Uterus (tissue), 4 donors: ENCODE measurements around the gene TUBB1. TPM values are rescaled to one million over a fixed set of nuclear protein-coding genes. Genes with fewer than 3 reads are reported as not detected.

Experiments used
- DNase-seq, 2 donors: peaks; one replicate each; pipeline ENCODE4 v3.0.0-alpha.2; 2019 to 2020
- H3K27ac ChIP-seq, 2 donors: fragments of 200-600 bp; sonication (generic); 1 replicate in 1 of 2; 2 replicates in 1 of 2; pipeline ENCODE4 v1.5.1; 2016 to 2018
- H3K27me3 ChIP-seq, 2 donors: fragments of 200-600 bp; sonication (generic); one replicate each; pipeline ENCODE4 v1.5.1; 2018 to 2019; ENCODE audit warnings: control low read depth in 1 of 2
- H3K36me3 ChIP-seq, 2 donors: fragments of 200-600 bp; sonication (generic); one replicate each; pipeline ENCODE4 v1.5.1; 2019; ENCODE audit warnings: control low read depth in 1 of 2
- H3K4me1 ChIP-seq, 2 donors: fragments of 200-600 bp; sonication (generic); one replicate each; pipeline ENCODE4 v1.5.1; 2018 to 2019; ENCODE audit warnings: control low read depth in 1 of 2
- H3K4me3 ChIP-seq, 2 donors: fragments of 200-600 bp; sonication (generic); 1 replicate in 1 of 2; 2 replicates in 1 of 2; pipeline ENCODE4 v1.5.1; 2018 to 2019; ENCODE audit warnings: mild to moderate bottlenecking in 1 of 2
- H3K9me3 ChIP-seq, 2 donors: fragments of 200-600 bp; sonication (generic); one replicate each; pipeline ENCODE4 v1.5.1; 2019; ENCODE audit warnings: control low read depth in 1 of 2
- POLR2A ChIP-seq, 2 donors: fragments of 450-650 bp; IDR thresholded peaks; one replicate each; pipeline ENCODE4 v1.6.1; 2016; ENCODE audit warnings: antibody characterized with exemption in 2 of 2, mild to moderate bottlenecking in 1 of 2, moderate library complexity in 1 of 2
- intact Hi-C: fragments of 100-400 bp; cut with DNase I; formaldehyde crosslinking; loops from one replicate; pipeline ENCODE4 v1.15.1; 2023; ENCODE audit warnings: low total_unique reads
- total RNA-seq, 4 donors: library from RNA; depleted of rRNA in 3 of 4; stranded (reverse); fragments of >200 nt in 3 of 4; gene quantifications; one replicate each; pipeline versions ENCODE4 v1.1.0 to v1.2.4, GENCODE V29; 2014 to 2023
- TF ChIP-seq, protein P1 (sequence below), 4 experiments: fragments of 200-600 bp in 2 of 4; fragments of 450-650 bp in 2 of 4; sonication (generic) in 2 of 4; IDR thresholded peaks; one replicate each; pipeline ENCODE4 v1.5.1; 2016 to 2019; ENCODE audit warnings: antibody characterized with exemption in 4 of 4, mild to moderate bottlenecking in 2 of 4, moderate library complexity in 1 of 4
- donor health status: DM: yes; HTN: yes; CAD: no.

TUBB1 gene
- total RNA-seq, 4 donors from 2014 or later: 0.26 to 0.48 TPM; not detected in 2

DNA sequence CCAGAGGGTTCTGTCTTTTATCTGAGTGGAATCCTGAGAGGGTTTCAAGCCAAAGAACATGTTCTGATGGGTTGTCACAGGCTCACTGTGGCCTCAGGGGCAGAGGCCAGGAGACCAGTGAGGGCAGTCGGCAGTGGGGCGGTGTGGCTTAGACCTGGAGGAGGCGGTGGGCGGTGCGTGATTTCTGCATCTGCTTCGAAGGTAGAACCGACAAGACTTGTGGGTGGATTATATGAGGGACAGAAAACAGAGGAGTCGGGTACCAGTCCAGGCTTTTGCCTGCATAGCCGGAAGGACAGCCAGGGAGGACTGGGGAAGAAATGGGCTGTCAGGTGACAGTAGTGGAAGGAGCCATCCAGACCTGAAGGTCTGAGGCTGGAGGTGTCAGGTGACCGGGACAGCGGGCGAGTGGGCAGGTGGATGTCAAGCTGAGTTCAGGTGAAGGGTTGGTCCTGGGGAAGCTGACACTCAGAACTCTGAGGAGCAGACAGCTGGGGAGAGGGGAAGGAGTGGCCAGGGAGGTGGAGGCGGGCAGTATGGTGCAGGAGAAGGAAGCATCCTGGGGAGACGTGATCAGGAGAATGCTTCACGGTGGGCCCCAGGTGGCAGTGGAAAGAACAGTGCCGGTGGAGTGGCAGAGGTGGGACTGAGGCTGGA lies 15.3 kb upstream of the TUBB1 start:
- no peak for DNase-seq
- peaks cover 0 to 4% of the 10 kb centered on the region in 2 donors for H3K4me1 ChIP-seq
- no peak for TF ChIP-seq POLR2A (IDR thresholded peaks at IDR 0.05)
- TF ChIP-seq, protein P1, sequence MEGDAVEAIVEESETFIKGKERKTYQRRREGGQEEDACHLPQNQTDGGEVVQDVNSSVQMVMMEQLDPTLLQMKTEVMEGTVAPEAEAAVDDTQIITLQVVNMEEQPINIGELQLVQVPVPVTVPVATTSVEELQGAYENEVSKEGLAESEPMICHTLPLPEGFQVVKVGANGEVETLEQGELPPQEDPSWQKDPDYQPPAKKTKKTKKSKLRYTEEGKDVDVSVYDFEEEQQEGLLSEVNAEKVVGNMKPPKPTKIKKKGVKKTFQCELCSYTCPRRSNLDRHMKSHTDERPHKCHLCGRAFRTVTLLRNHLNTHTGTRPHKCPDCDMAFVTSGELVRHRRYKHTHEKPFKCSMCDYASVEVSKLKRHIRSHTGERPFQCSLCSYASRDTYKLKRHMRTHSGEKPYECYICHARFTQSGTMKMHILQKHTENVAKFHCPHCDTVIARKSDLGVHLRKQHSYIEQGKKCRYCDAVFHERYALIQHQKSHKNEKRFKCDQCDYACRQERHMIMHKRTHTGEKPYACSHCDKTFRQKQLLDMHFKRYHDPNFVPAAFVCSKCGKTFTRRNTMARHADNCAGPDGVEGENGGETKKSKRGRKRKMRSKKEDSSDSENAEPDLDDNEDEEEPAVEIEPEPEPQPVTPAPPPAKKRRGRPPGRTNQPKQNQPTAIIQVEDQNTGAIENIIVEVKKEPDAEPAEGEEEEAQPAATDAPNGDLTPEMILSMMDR (IDR thresholded peaks at IDR 0.05): no peak
- H3K4me3 ChIP-seq: no peak overlapping the region
- no peaks in the 10 kb centered on the region for H3K9me3 ChIP-seq
- intact Hi-C loops: no loop called here
- peak overlapping the region in 1 of 2 donors; percentile 80 for H3K27ac ChIP-seq
- H3K27me3 ChIP-seq: no peaks in the 10 kb centered on the region
- H3K36me3 ChIP-seq: no peaks in the 10 kb centered on the region

DNA sequence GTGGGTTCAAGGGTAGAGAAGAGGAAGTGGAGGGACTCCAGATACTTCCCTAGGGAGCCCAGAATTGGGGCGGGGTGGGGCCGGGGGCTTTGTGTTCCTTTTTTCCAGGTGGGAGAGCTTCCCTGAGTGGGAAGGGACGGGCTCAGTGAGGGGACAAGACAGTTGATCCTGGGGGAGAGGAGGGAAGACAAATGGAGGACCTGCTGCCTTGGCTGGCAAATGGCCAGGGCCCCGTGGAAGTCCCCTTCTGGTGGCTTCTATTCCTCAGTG lies 14.8 kb upstream of the TUBB1 start:
- Histone ChIP-seq H3K4me3 (no peak overlapping the region), H3K9me3 (no peaks in the 10 kb centered on the region), H3K36me3 (no peaks in the 10 kb centered on the region), H3K4me1 (peaks cover 0 to 4% of the 10 kb centered on the region in 2 donors), H3K27ac (peak overlapping the region in 1 of 2 donors; percentile 80), H3K27me3 (no peaks in the 10 kb centered on the region)
- TF ChIP-seq, protein P1 (IDR thresholded peaks at IDR 0.05): no peak
- no peak for TF ChIP-seq POLR2A (IDR thresholded peaks at IDR 0.05)
- intact Hi-C loops: no loop called here
- DNase-seq: no peak

DNA sequence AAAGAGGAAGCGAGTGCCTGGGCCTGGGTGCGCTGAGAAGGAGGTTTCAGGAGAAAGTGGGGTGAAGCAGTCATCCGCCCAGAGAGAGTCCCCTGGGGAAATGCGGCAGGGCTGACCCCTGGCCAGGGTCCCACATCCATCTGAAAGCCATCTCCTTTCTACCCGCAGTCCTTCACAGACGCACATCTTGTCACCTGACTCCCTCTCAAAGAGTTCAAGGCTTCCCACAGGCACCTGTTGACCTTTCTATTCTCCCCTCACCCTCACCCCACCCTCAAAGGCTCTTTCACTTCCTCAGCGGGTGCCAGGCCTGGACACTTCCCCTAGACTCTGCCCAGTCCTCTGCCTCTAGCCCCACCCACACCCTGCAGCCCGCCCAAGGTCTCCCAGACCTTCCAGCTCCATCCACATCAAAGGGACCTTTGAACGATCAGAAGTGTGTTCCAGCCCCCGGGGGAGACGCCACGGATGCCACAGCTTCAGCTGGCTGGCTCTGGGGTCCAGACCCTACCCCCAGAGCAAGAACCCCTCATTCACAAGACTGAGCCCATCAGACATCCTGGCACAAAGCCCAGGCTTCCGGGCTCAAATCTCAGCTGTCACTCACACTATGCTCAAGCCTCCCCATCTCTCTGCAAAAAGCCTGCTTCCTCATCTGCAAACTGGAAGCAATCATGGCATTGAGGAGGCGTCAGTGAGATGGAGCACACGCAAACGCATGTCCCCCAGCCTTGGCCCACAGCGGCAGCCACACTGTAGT lies 14.3 kb upstream of the TUBB1 start:
- Histone ChIP-seq H3K4me1 (peaks cover 0 to 4% of the 10 kb centered on the region in 2 donors), H3K36me3 (no peaks in the 10 kb centered on the region), H3K9me3 (no peaks in the 10 kb centered on the region), H3K27me3 (no peaks in the 10 kb centered on the region), H3K27ac (peak overlapping the region; percentile 80), H3K4me3 (no peak overlapping the region)
- intact Hi-C loops: no loop called here
- TF ChIP-seq, protein P1 (IDR thresholded peaks at IDR 0.05): no peak
- no peak for TF ChIP-seq POLR2A (IDR thresholded peaks at IDR 0.05)
- DNase-seq: peak in 1 of 2 donors; percentile 22

DNA sequence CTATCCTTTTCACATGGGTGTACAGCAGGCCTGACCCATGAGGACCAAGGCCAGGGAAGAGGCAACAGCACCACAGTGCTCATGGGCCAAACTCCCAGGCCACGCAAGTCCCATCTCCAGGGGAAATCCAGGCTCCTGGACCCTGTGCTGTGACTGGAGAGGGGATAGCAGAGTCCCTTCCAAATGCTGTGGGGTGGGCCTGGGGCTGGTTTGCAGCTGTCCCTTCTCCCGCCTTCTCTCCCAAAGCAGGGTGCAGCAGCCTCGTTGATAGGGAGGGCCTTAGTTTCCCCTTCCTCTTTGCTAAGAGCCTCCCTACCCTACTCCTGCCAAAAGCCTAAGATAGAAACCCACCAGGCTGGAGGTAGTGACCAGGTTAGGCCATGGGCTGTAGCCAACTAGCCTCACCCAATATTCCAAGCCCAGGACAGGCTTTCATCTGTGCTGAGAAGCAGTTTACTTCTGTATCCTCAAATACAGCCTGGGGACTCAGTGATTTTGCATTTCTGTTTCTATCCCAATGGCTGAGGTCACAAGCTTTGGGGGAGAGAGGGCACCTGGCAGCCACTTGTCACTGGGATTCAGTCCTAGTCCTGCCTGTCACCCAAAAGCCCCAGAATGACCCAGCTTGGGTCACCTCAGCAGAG lies 13.6 kb upstream of the TUBB1 start:
- H3K27ac ChIP-seq: peak overlapping the region; percentile 80
- H3K27me3 ChIP-seq: no peaks in the 10 kb centered on the region
- DNase-seq: no peak
- peaks cover 0 to 4% of the 10 kb centered on the region in 2 donors for H3K4me1 ChIP-seq
- no peaks in the 10 kb centered on the region for H3K36me3 ChIP-seq
- intact Hi-C loops: no loop called here
- H3K4me3 ChIP-seq: peak overlapping the region; percentile 54 to 58
- TF ChIP-seq POLR2A (IDR thresholded peaks at IDR 0.05): no peak
- TF ChIP-seq, protein P1 (IDR thresholded peaks at IDR 0.05): no peak
- H3K9me3 ChIP-seq: no peaks in the 10 kb centered on the region
